ENCODE results near the gene USP36.

DNA sequence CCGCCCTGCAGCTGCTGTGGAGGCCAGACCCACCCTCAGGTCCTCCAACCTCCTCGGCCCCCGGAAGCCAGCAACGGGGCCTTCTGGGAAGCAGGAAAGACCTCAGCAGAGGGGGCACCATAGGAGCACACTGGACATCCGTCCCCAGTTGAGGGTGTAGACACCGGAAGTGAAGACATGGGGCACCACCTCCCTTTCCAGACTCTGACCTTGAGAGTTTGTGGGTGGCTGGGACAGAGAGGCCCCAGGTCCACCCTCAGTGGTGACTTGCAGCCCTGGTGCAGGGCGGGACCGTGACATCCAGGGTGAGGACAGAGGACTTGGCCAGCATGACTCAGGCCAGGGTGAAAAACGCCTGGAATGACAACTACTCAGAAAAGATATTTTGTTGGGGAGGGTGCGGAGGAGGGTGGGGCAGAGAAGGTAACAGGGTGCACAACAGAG is 42.5 kb upstream of the USP36 start:
- TF ChIP-seq, protein P1, sequence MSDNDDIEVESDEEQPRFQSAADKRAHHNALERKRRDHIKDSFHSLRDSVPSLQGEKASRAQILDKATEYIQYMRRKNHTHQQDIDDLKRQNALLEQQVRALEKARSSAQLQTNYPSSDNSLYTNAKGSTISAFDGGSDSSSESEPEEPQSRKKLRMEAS (IDR thresholded peaks at IDR 0.05): no peak
- TF ChIP-seq CREB1 (IDR thresholded peaks at IDR 0.05; ENCODE audit: low read depth) (no peak), TEAD4 (IDR thresholded peaks at IDR 0.05) (peak; percentile 91), ZBTB7A (IDR thresholded peaks at IDR 0.05; ENCODE audit: low read depth) (no peak; the same call in 1 of the 2 replicates), RAD21 (IDR thresholded peaks at IDR 0.05; ENCODE audit: low read depth) (no peak), EP300 (IDR thresholded peaks at IDR 0.05; ENCODE audit: borderline replicate concordance) (peak; percentile 55; the same call in 1 of the 2 replicates), TAF1 (IDR thresholded peaks at IDR 0.05; ENCODE audit: low read depth) (no peak), YY1 (IDR thresholded peaks at IDR 0.05; ENCODE audit: low read depth) (no peak), NFIC (IDR thresholded peaks at IDR 0.05) (peak; percentile 46)
- TF ChIP-seq, protein P2, sequence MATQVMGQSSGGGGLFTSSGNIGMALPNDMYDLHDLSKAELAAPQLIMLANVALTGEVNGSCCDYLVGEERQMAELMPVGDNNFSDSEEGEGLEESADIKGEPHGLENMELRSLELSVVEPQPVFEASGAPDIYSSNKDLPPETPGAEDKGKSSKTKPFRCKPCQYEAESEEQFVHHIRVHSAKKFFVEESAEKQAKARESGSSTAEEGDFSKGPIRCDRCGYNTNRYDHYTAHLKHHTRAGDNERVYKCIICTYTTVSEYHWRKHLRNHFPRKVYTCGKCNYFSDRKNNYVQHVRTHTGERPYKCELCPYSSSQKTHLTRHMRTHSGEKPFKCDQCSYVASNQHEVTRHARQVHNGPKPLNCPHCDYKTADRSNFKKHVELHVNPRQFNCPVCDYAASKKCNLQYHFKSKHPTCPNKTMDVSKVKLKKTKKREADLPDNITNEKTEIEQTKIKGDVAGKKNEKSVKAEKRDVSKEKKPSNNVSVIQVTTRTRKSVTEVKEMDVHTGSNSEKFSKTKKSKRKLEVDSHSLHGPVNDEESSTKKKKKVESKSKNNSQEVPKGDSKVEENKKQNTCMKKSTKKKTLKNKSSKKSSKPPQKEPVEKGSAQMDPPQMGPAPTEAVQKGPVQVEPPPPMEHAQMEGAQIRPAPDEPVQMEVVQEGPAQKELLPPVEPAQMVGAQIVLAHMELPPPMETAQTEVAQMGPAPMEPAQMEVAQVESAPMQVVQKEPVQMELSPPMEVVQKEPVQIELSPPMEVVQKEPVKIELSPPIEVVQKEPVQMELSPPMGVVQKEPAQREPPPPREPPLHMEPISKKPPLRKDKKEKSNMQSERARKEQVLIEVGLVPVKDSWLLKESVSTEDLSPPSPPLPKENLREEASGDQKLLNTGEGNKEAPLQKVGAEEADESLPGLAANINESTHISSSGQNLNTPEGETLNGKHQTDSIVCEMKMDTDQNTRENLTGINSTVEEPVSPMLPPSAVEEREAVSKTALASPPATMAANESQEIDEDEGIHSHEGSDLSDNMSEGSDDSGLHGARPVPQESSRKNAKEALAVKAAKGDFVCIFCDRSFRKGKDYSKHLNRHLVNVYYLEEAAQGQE (IDR thresholded peaks at IDR 0.05; ENCODE audit: low read depth): no peak

Data from Ishikawa (cell line).